Activated CD8-positive, alpha-beta memory T cell treated with anti-CD3 and anti-CD28 coated beads for 4 hours (primary cell): Measurements from ENCODE around the gene SLC38A8.

Experiments used
- DNase-seq, 2 donors: peaks; one replicate each; pipeline ENCODE4 v3.0.0-alpha.2; 2020; ENCODE audit warnings: low read depth in 2 of 2

Gene SLC38A8

DNA sequence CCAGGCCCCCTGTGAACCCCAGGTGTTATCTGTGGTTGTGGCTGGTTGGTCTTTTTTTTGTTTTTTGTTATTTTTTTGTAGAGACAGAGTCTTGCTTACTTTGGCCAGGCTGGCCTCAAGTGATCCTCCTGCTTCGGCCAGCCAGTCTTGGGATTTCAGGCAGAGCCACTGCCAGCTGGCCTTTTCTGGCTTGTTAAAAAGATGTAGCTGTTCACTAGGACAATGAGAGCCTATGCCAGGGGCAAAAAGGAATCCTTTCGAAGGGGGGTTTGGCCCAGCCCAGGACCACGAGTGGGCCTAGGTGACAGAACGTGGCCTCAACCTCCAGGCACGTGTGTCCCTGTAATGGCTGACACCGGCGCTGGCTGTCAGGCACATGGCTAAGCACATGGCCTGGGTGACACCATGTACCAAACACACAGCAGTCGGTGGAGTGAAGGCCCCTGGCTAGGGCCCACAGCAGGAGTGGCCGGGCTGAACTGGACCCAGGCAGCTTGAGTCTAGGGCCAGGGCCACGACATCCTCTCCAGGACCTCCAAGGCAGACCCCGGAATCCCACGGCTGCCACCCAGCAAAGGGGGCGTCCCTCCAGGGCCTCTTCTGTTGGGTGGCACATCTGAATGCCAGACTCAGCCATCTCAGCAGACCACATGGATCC lies 6.9 kb upstream of the SLC38A8 start:
- no peak for DNase-seq

DNA sequence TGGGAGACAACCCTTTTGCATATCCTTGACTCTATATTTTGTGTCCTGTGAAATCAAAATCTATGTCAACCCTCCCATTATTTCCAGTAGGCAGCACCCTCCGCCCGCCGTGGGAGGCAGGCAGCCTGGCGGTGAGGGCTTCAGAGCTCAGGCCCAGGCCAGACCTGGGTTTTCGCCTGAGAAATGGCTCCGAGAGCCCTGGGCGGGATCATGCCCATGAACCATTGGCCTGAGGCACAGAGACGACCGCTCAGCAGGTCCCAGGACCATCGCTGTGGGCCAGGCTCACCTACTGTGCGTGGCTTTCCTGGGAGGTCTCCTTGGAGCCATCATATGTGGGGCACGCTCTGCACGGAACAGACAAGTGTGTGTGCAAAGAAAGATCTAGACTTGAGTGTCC lies 6.3 kb upstream of the SLC38A8 start:
- DNase-seq = no peak

DNA sequence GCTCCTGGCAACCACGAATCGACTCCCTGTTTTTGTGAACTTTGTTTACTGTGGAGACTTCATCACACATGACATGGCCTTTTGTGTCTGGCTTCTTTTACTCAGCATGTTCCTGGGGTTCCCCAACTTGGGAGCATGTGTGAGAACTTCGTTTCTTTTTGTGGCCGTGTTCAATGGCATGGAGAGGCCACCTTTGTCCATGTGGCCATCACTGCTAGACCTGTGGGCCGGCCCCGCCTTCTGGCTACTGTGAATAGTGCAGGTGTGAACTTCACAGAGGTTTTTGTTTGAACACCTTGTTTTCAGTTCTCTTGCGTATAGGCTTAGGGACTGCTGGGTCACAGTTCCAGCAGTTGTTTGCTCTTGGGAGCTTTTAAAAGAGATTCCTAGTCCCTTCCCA lies 5.7 kb upstream of the SLC38A8 start:
- no peak for DNase-seq

GRCh38 chr16:84047626-84048025 lies 5.0 kb upstream of the SLC38A8 start:
- DNase-seq = no peak

GRCh38 chr16:84047206-84047605 lies 4.6 kb upstream of the SLC38A8 start:
- no peak for DNase-seq

GRCh38 chr16:84045818-84046470 lies 3.3 kb upstream of the SLC38A8 start:
- DNase-seq = no peak

GRCh38 chr16:84045001-84045817 lies 2.6 kb upstream of the SLC38A8 start:
- DNase-seq = no peak

GRCh38 chr16:84044118-84044488 lies 1.5 kb upstream of the SLC38A8 start:
- DNase-seq = no peak

DNA sequence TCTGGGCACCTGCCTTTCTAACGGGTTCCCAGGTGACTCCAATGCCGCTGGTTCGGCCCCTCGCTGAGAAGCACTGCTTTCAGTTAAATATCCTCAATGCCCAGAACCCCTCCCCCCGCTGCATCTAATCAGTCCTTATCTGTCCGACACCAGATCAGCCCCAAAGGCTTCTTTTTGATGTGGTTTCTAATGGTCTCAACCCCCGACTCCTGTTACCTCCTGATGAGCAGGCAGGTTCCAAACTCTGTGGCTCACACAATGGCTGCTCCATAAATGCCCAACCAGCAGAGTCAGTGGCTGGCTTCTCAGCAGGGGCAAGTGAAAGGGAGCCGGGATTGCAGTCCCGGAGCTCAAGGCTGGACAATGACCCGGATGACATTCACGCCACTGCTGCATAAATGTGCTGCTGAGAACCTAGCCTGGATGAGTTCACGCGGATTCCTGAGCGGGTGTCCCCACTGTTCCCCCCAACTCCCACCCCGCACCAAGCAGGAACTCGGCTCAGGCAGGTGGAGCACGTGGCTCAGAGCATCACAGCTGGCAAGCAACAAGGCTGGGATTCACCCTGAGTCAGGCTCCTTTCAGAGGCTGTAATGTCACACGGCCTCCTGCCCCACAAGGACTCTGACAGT lies 1.0 kb upstream of the SLC38A8 start:
- no peak for DNase-seq

DNA sequence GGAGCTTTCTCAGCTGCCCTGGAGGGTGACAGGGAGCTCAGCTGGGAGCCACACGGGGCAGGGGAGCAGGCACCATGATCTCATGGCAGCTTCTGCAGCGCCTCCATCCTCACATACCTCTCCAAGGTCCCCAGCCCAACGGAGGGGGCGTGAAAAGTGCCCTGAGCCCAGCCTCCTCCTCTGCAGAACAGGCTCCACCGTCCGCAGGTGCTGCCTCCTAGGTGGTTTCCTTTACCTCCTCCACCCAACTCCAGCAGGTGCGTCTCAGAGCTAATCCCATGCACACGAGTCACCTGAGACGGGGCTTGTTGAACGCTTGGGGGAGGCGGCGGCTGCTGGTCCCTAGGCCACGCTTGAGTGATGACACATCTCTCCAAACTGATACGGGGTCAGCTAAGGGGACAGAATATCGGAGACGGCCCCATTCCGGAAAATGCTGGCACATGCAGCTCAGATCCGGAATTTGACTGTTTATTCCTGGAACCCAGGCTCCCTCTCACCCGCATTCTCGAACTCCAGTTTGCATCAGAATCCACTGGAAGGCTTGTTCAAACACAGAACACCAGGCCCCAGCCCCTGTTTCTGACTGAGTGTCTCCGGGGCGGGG lies 387 bp upstream of the SLC38A8 start:
- DNase-seq = no peak

GRCh38 chr16:84041881-84042280 lies 714 bp downstream of the SLC38A8 start:
- DNase-seq = no peak

- no peak for DNase-seq
Measured at GRCh38 chr16:84040823-84041820, 1.5 kb downstream of the SLC38A8 start.

DNA sequence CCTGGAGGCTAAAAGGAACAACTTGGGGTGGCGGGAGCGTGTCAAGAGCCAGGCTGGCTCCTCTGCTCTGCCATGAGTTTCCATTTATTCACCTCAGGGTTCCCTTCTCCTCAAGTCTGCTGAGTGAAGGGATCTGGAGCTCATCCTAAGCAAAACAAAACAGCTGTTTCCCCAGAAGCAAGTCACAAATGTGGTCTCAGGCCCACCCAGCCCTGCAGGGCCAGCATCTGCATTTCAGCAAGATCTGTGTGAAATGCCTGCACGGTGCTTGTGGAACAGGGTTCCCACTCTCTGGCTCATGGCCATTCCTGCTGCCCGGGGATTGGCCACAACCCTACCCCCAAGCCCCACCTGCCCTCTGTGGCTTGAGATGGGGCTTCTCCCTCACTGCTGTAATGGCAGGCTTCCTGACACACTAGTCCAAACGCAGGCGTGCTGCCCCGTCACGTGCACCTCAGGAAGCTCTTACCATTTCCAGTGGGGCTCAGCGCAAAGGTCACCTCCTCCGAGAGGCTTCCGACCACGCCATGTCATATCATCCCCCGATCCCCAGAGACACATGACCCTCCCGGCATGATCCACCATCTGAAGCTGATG lies 2.3 kb downstream of the SLC38A8 start:
- no peak for DNase-seq

- DNase-seq = no peak
Measured at GRCh38 chr16:84039696-84040095, 2.9 kb downstream of the SLC38A8 start.

DNA sequence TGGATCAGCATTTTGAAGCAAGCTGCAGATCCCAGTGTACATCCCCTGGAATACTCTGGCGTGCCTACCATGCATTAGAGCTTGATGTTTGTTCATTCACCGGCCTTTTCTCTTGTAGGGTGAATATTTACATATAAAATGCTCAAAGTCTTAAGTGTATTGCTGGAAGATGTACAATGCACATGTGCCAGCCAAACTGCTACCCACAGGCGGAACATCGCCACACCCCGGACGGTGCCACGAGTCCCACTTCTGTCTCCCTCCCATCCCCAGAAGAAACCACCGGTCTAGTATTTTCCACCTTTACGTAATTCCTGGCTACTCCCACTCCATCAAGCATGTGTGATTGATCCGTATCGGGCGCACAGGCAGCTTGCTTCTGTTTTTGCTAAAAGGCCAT lies 4.1 kb downstream of the SLC38A8 start:
- DNase-seq = no peak

DNA sequence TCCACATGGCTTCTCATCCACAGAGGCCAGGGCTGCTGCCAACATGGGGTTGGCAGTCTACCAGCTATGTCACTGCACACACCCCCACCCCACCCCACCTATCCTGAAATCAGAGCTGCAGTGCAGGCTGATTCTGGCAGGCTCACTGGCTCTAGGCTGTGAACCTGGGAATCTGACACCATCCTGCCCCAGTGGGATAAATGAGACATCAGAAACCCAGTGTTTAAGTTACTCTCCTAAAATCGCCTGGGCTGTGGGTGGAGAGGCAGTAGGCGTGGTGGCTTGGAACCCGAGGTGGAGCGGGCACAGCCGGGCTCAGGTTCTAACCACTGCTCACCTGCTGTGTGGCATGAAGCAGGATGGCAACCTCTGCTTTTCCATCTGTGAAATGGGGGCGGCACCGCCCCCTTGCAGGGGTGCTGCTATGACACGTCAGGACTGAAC lies 5.6 kb downstream of the SLC38A8 start:
- no peak for DNase-seq

GRCh38 chr16:84036131-84036530 lies 6.5 kb downstream of the SLC38A8 start:
- DNase-seq = no peak

DNA sequence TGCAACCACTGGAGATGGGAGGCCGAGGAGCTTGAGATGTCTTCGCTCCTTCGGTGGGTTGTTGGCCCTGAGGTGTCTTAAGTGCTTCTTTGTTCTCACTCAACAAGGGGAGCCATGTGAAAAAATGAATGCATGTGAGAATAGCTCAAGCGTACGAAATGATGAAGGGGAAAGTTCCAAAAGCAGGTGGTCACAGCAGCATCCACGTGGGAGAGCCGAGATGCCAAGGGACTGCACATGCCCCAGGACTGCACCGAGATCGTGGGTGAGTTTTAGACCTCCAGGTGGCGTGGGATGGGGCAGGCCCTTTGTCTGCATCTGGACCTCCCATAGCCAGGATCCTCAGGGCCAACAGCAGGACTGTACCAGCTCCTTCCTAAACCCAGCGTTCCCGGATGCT lies 8.1 kb downstream of the SLC38A8 start:
- DNase-seq = no peak

DNA sequence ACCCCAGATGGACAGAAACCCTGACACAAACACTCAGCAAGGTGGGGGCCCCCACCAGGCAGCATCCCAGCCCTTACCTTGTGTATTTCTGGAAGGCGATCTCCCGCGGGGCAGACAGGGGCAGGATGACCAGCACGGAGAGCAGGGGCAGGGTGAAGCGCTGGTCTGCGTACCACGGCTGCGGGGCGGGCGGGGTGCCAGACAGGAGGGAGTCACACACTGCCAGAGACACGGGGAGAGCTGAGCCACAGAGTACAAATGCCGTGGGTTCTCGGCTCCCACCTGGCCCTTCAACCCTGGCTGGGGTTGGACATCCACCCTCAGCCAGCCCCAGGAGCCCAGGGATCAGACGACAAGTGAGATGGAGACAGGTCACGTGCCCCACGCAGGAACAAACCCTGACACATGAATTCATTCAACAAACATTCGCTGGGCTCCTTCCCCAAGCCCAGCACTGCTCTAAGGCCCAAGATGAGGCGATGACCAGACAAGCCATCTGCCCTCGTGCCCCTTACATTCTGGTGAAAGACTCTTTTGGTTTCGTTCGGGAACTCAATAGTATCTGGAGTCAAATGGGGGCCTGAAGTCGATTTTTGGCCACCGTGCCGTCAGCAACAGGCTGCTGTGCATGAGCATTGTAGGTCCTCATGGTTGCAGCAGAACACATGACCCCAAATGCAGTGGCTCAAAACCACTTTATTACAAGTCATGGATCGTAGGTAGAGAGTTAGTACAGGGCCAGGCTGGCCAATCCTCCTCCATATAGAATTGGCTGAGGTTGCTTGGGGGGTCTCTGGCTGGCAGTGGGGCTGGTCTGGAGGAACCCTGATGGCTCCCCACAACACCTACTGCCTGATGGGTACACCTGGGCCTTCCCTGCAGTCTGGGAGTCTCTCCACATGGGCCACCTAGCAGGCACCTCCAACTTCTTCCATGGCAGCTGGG lies 9.1 kb downstream of the SLC38A8 start:
- no peak for DNase-seq
